ENCODE results near the gene ANKH.
"Not testable (repeated sequence)": the region's sequence is repeated elsewhere in the genome, so short reads cannot be mapped to it uniquely, and the experiment has no call there.

ANKH gene

GRCh38 chr5:14797385-14797784, 74.2 kb downstream of the ANKH start:
- not testable (repeated sequence) for H3K27ac ChIP-seq (ENCODE audit: low read length); H3K36me3 ChIP-seq (ENCODE audit: control insufficient read depth, low read depth, low read length); H3K4me3 ChIP-seq (ENCODE audit: low read length); H3K27me3 ChIP-seq (ENCODE audit: control insufficient read depth, insufficient read depth, low read length); H3K9me3 ChIP-seq (ENCODE audit: control insufficient read depth, low read depth, low read length); H3K9ac ChIP-seq (ENCODE audit: low read length); H3K4me1 ChIP-seq (ENCODE audit: control insufficient read depth, low read depth, low read length)

- Histone ChIP-seq H3K4me1 (ENCODE audit: control insufficient read depth, low read depth, low read length) (no peaks in the 10 kb centered on the region), H3K9ac (ENCODE audit: low read length) (no peak overlapping the region), H3K4me3 (ENCODE audit: low read length) (no peak overlapping the region), H3K9me3 (ENCODE audit: control insufficient read depth, low read depth, low read length) (no peaks in the 10 kb centered on the region), H3K27me3 (ENCODE audit: control insufficient read depth, insufficient read depth, low read length) (no peaks in the 10 kb centered on the region), H3K27ac (ENCODE audit: low read length) (no peak overlapping the region), H3K36me3 (ENCODE audit: control insufficient read depth, low read depth, low read length) (no peaks in the 10 kb centered on the region)
Observed at GRCh38 chr5:14794583-14795230, 76.9 kb downstream of the ANKH start.

GRCh38 chr5:14793851-14794250, 77.7 kb downstream of the ANKH start:
- Histone ChIP-seq H3K4me1 (ENCODE audit: control insufficient read depth, low read depth, low read length) (no peaks in the 10 kb centered on the region), H3K4me3 (ENCODE audit: low read length) (no peak overlapping the region), H3K27ac (ENCODE audit: low read length) (no peak overlapping the region), H3K36me3 (ENCODE audit: control insufficient read depth, low read depth, low read length) (no peaks in the 10 kb centered on the region), H3K27me3 (ENCODE audit: control insufficient read depth, insufficient read depth, low read length) (no peaks in the 10 kb centered on the region), H3K9me3 (ENCODE audit: control insufficient read depth, low read depth, low read length) (no peaks in the 10 kb centered on the region), H3K9ac (ENCODE audit: low read length) (no peak overlapping the region)

GRCh38 chr5:14790911-14791310, 80.7 kb downstream of the ANKH start:
- no peak overlapping the region for H3K27ac ChIP-seq (ENCODE audit: low read length)
- no peaks in the 10 kb centered on the region for H3K27me3 ChIP-seq (ENCODE audit: control insufficient read depth, insufficient read depth, low read length)
- no peaks in the 10 kb centered on the region for H3K4me1 ChIP-seq (ENCODE audit: control insufficient read depth, low read depth, low read length)
- H3K36me3 ChIP-seq (ENCODE audit: control insufficient read depth, low read depth, low read length): no peaks in the 10 kb centered on the region
- no peaks in the 10 kb centered on the region for H3K9me3 ChIP-seq (ENCODE audit: control insufficient read depth, low read depth, low read length)
- H3K4me3 ChIP-seq (ENCODE audit: low read length): no peak overlapping the region
- H3K9ac ChIP-seq (ENCODE audit: low read length): no peak overlapping the region

- no peak overlapping the region for H3K4me3 ChIP-seq (ENCODE audit: low read length)
- no peak overlapping the region for H3K9ac ChIP-seq (ENCODE audit: low read length)
- no peaks in the 10 kb centered on the region for H3K9me3 ChIP-seq (ENCODE audit: control insufficient read depth, low read depth, low read length)
- H3K36me3 ChIP-seq (ENCODE audit: control insufficient read depth, low read depth, low read length): no peaks in the 10 kb centered on the region
- no peak overlapping the region for H3K27ac ChIP-seq (ENCODE audit: low read length)
- no peaks in the 10 kb centered on the region for H3K27me3 ChIP-seq (ENCODE audit: control insufficient read depth, insufficient read depth, low read length)
- no peaks in the 10 kb centered on the region for H3K4me1 ChIP-seq (ENCODE audit: control insufficient read depth, low read depth, low read length)
Observed at GRCh38 chr5:14790220-14790619, 81.4 kb downstream of the ANKH start.

- H3K27ac ChIP-seq (ENCODE audit: low read length): no peak overlapping the region
- H3K9me3 ChIP-seq (ENCODE audit: control insufficient read depth, low read depth, low read length): no peaks in the 10 kb centered on the region
- H3K27me3 ChIP-seq (ENCODE audit: control insufficient read depth, insufficient read depth, low read length): no peaks in the 10 kb centered on the region
- no peaks in the 10 kb centered on the region for H3K36me3 ChIP-seq (ENCODE audit: control insufficient read depth, low read depth, low read length)
- no peak overlapping the region for H3K9ac ChIP-seq (ENCODE audit: low read length)
- H3K4me1 ChIP-seq (ENCODE audit: control insufficient read depth, low read depth, low read length): no peaks in the 10 kb centered on the region
- H3K4me3 ChIP-seq (ENCODE audit: low read length): no peak overlapping the region
Observed at GRCh38 chr5:14787801-14788579, 83.6 kb downstream of the ANKH start.

GRCh38 chr5:14783691-14784090, 87.9 kb downstream of the ANKH start:
- Histone ChIP-seq H3K9me3 (ENCODE audit: control insufficient read depth, low read depth, low read length) (no peaks in the 10 kb centered on the region), H3K9ac (ENCODE audit: low read length) (no peak overlapping the region), H3K27ac (ENCODE audit: low read length) (no peak overlapping the region), H3K36me3 (ENCODE audit: control insufficient read depth, low read depth, low read length) (no peaks in the 10 kb centered on the region), H3K4me3 (ENCODE audit: low read length) (no peak overlapping the region), H3K4me1 (ENCODE audit: control insufficient read depth, low read depth, low read length) (no peaks in the 10 kb centered on the region), H3K27me3 (ENCODE audit: control insufficient read depth, insufficient read depth, low read length) (no peaks in the 10 kb centered on the region)

- Histone ChIP-seq H3K27ac (ENCODE audit: low read length) (no peak overlapping the region), H3K9ac (ENCODE audit: low read length) (no peak overlapping the region), H3K36me3 (ENCODE audit: control insufficient read depth, low read depth, low read length) (no peaks in the 10 kb centered on the region), H3K4me1 (ENCODE audit: control insufficient read depth, low read depth, low read length) (no peaks in the 10 kb centered on the region), H3K9me3 (ENCODE audit: control insufficient read depth, low read depth, low read length) (no peaks in the 10 kb centered on the region), H3K4me3 (ENCODE audit: low read length) (no peak overlapping the region), H3K27me3 (ENCODE audit: control insufficient read depth, insufficient read depth, low read length) (no peaks in the 10 kb centered on the region)
Observed at GRCh38 chr5:14782591-14782990, 89.0 kb downstream of the ANKH start.

- Histone ChIP-seq H3K4me3 (ENCODE audit: low read length) (no peak overlapping the region), H3K27ac (ENCODE audit: low read length) (no peak overlapping the region), H3K9ac (ENCODE audit: low read length) (no peak overlapping the region), H3K9me3 (ENCODE audit: control insufficient read depth, low read depth, low read length) (no peaks in the 10 kb centered on the region), H3K27me3 (ENCODE audit: control insufficient read depth, insufficient read depth, low read length) (no peaks in the 10 kb centered on the region), H3K4me1 (ENCODE audit: control insufficient read depth, low read depth, low read length) (no peaks in the 10 kb centered on the region), H3K36me3 (ENCODE audit: control insufficient read depth, low read depth, low read length) (no peaks in the 10 kb centered on the region)
Observed at GRCh38 chr5:14781106-14781505, 90.5 kb downstream of the ANKH start.

- no peak overlapping the region for H3K27ac ChIP-seq (ENCODE audit: low read length)
- no peaks in the 10 kb centered on the region for H3K27me3 ChIP-seq (ENCODE audit: control insufficient read depth, insufficient read depth, low read length)
- no peaks in the 10 kb centered on the region for H3K4me1 ChIP-seq (ENCODE audit: control insufficient read depth, low read depth, low read length)
- no peaks in the 10 kb centered on the region for H3K9me3 ChIP-seq (ENCODE audit: control insufficient read depth, low read depth, low read length)
- H3K9ac ChIP-seq (ENCODE audit: low read length): no peak overlapping the region
- H3K36me3 ChIP-seq (ENCODE audit: control insufficient read depth, low read depth, low read length): no peaks in the 10 kb centered on the region
- H3K4me3 ChIP-seq (ENCODE audit: low read length): no peak overlapping the region
Observed at GRCh38 chr5:14779975-14780374, 91.6 kb downstream of the ANKH start.

- Histone ChIP-seq H3K4me1 (ENCODE audit: control insufficient read depth, low read depth, low read length) (no peaks in the 10 kb centered on the region), H3K4me3 (ENCODE audit: low read length) (no peak overlapping the region), H3K27me3 (ENCODE audit: control insufficient read depth, insufficient read depth, low read length) (no peaks in the 10 kb centered on the region), H3K9ac (ENCODE audit: low read length) (no peak overlapping the region), H3K36me3 (ENCODE audit: control insufficient read depth, low read depth, low read length) (no peaks in the 10 kb centered on the region), H3K27ac (ENCODE audit: low read length) (no peak overlapping the region), H3K9me3 (ENCODE audit: control insufficient read depth, low read depth, low read length) (no peaks in the 10 kb centered on the region)
Observed at GRCh38 chr5:14778792-14779070, 92.8 kb downstream of the ANKH start.
